HepG2 (cell line): ENCODE measurements around the gene STYX. TPM values are rescaled to one million over a fixed set of nuclear protein-coding genes. Genes with fewer than 3 reads are reported as not detected.

Experiments
- ARNT2 ChIP-seq: sonication (generic); formaldehyde crosslinking; IDR thresholded peaks from 2 replicates; pipeline ENCODE4 v1.8.0; 2022; ENCODE audit warnings: mild to moderate bottlenecking, low read depth, missing genetic modification reagents, moderate library complexity
- ATM ChIP-seq: fragments of 450-650 bp; IDR thresholded peaks from 2 replicates; pipeline ENCODE4 v1.7.1; 2017; ENCODE audit warnings: mild to moderate bottlenecking, borderline replicate concordance
- ELF1 ChIP-seq: sonication (generic); formaldehyde crosslinking; IDR thresholded peaks from 2 replicates; pipeline ENCODE4 v1.4.0; 2020; ENCODE audit warnings: missing genetic modification reagents
- GATAD2A ChIP-seq: IDR thresholded peaks from 2 replicates; pipeline ENCODE4 v1.6.1; 2016
- KLF13 ChIP-seq: sonication (generic); formaldehyde crosslinking; IDR thresholded peaks from 2 replicates; pipeline ENCODE4 v1.4.0; 2020; ENCODE audit warnings: mild to moderate bottlenecking, missing genetic modification reagents
- NCOA1 ChIP-seq: sonication (generic); formaldehyde crosslinking; IDR thresholded peaks from 2 replicates; pipeline ENCODE4 v1.9.0; 2021; ENCODE audit warnings: missing genetic modification reagents
- PRDM15 ChIP-seq: sonication (generic); formaldehyde crosslinking; IDR thresholded peaks from 2 replicates; pipeline ENCODE4 v1.4.0; 2020; ENCODE audit warnings: missing genetic modification reagents
- PTBP1 ChIP-seq: fragments of 200-400 bp; formaldehyde crosslinking; IDR thresholded peaks from 2 replicates; pipeline ENCODE4 v1.6.1; 2018; ENCODE audit warnings: low read length, low read depth; ENCODE audit not compliant: poor library complexity, severe bottlenecking
- TERF1 ChIP-seq: sonication (generic); formaldehyde crosslinking; IDR thresholded peaks from 2 replicates; pipeline ENCODE4 v1.8.0; 2022; ENCODE audit warnings: mild to moderate bottlenecking, missing genetic modification reagents, moderate library complexity
- ZBTB7A ChIP-seq: sonication (generic); formaldehyde crosslinking; IDR thresholded peaks from 2 replicates; pipeline ENCODE4 v1.8.0; 2022; ENCODE audit warnings: mild to moderate bottlenecking, missing genetic modification reagents
- ZNF138 ChIP-seq: sonication (generic); formaldehyde crosslinking; IDR thresholded peaks from 2 replicates; pipeline ENCODE4 v1.5.0; 2020; ENCODE audit warnings: mild to moderate bottlenecking, low read depth, missing genetic modification reagents
- ZNF142 ChIP-seq: sonication (generic); formaldehyde crosslinking; IDR thresholded peaks from 2 replicates; pipeline ENCODE4 v1.4.0; 2020; ENCODE audit warnings: missing genetic modification reagents
- ZNF552 ChIP-seq: sonication (generic); formaldehyde crosslinking; IDR thresholded peaks from 2 replicates; pipeline ENCODE4 v1.9.0; 2022; ENCODE audit warnings: missing genetic modification reagents, mild to moderate bottlenecking, borderline replicate concordance
- ZNF724P ChIP-seq: sonication (generic); formaldehyde crosslinking; IDR thresholded peaks from 2 replicates; pipeline ENCODE4 v1.8.0; 2022; ENCODE audit warnings: missing genetic modification reagents, borderline replicate concordance
- ZNF776 ChIP-seq: sonication (generic); formaldehyde crosslinking; IDR thresholded peaks from 2 replicates; pipeline ENCODE4 v1.4.0; 2020; ENCODE audit warnings: mild to moderate bottlenecking, missing genetic modification reagents
- polyA plus RNA-seq, 8 experiments: library from polyadenylated mRNA; depleted of rRNA in 3 of 8; stranded (reverse) in 7 of 8; unstranded in 1 of 8; fragments of >200 nt; fragmentation: Illumina TruSeq in 4 of 8; extraction: Trizol in 4 of 8; gene quantifications; 2 replicates each; pipeline versions ENCODE4 v1.2.1 to v1.2.3, GENCODE V29; 2011 to 2016; ENCODE audit warnings: low read depth in 4 of 8, missing spikeins in 1 of 8, mixed read lengths in 1 of 8; ENCODE audit not compliant: insufficient read depth in 1 of 8
- total RNA-seq, 5 experiments: library from RNA; depleted of rRNA; stranded (reverse); fragments of >200 nt; fragmentation: Illumina TruSeq; extraction: Trizol; gene quantifications; 2 replicates each; pipeline ENCODE4 v1.2.3, GENCODE V29; 2016; ENCODE audit warnings: low read depth in 1 of 5

STYX gene
- total and polyA plus RNA-seq, 2 of the 13 experiments (the other 11 are each of a cell fraction or from before 2014, with no cell fraction given), result 6.6 to 10.9 TPM

GRCh38 chr14:52695481-52696091 is 34.4 kb upstream of the STYX start, which contains the start of gene ERO1A (continued):
- TF ChIP-seq ZNF142 (peak; percentile 72; the same call in 1 of the 2 replicates), NCOA1 (CRISPR knock-in tag) (no peak; the same call in 1 of the 2 replicates), ZNF138 (peak; percentile 79; the same call in 1 of the 2 replicates), ARNT2 (0 out of 2 replicates have a peak, but pooled peaks have one; percentile 36), ZNF724P (CRISPR knock-in tag) (no peak), TERF1 (CRISPR knock-in tag) (no peak), GATAD2A (no peak), ZNF776 (CRISPR knock-in tag) (peak; percentile 38; the same call in 1 of the 2 replicates), ZNF552 (0 out of 2 replicates have a peak, but pooled peaks have one; percentile 78), PTBP1 (no peak), ATM (no peak), KLF13 (CRISPR knock-in tag) (no peak), ELF1 (CRISPR knock-in tag) (no peak), PRDM15 (CRISPR knock-in tag) (peak; percentile 40; the same call in 1 of the 2 replicates), ZBTB7A (CRISPR knock-in tag) (0 out of 2 replicates have a peak, but pooled peaks have one; percentile 59)
